ENCODE measurements around the gene LRRC41. TPM values are rescaled to one million over a fixed set of nuclear protein-coding genes. Genes with fewer than 3 reads are reported as not detected.
A peak's percentile ranks its signal among the peaks of the same experiment; 100 is the strongest.
"Not testable (repeated sequence)": the region's sequence is repeated elsewhere in the genome, so short reads cannot be mapped to it uniquely, and the experiment has no call there.

The LRRC41 gene
- total and polyA plus RNA-seq, 2 of the 13 experiments (the other 11 are each of a cell fraction or from before 2014, with no cell fraction given), result 48.1 to 53.6 TPM

- WGBS (ENCODE audit: low lambda C conversion rate), result 49% methylated on average over 7 of the region's 11 CpGs
- DNase-seq (ENCODE audit: low spot score); H3K9me3 ChIP-seq (ENCODE audit: low read length); H3K79me2 ChIP-seq (ENCODE audit: insufficient read depth, low read length); in situ Hi-C loops (cut with HindIII; ENCODE audit: extremely low pct_ligation_motif_present, low pct_unique_long_range_greater_than_20kb); CTCF ChIA-PET (ENCODE audit: low intra/inter-chr PET ratio, low total read pairs); H4K20me1 ChIP-seq (ENCODE audit: insufficient read depth, low read length); intact Hi-C loops (cut with micrococcal nuclease; ENCODE audit: unreplicated experiment); H2AFZ ChIP-seq (ENCODE audit: low read length); H3K4me3 ChIP-seq (replicated peaks in 1 of 3; ENCODE audit: insufficient read depth in 1 of 3, low read depth in 2 of 3, low read length in 3 of 3); ATAC-seq; H3K36me3 ChIP-seq (replicated peaks in 1 of 2; ENCODE audit: control insufficient read depth in 1 of 2, insufficient read depth in 2 of 2, low read length in 2 of 2); H3K4me1 ChIP-seq (ENCODE audit: insufficient read depth, low read length); H3K9ac ChIP-seq (ENCODE audit: insufficient read depth, low read depth, low read length); H3K27ac ChIP-seq (ENCODE audit: extremely low read length, insufficient read depth, low read length); BruUV-seq (replicated peaks); H3K27me3 ChIP-seq (ENCODE audit: control insufficient read depth in 1 of 2, insufficient read depth in 2 of 2, low read length in 2 of 2); FAIRE-seq: not testable (repeated sequence)
- H3K4me2 ChIP-seq (ENCODE audit: low read depth, low read length), result peak overlapping the region; percentile 39
- POLR2A ChIA-PET, result interaction anchor here (0.6 kb wide), 1 partner anchor 23 kb away, joined by 3 read pairs; no protein-coding TSS in a partner anchor
These were observed 22.1 kb upstream of the LRRC41 start for GRCh38 chr1:46325285-46326076.

- FAIRE-seq; CTCF ChIA-PET (ENCODE audit: low intra/inter-chr PET ratio, low total read pairs); H3K36me3 ChIP-seq (replicated peaks in 1 of 2; ENCODE audit: control insufficient read depth in 1 of 2, insufficient read depth in 2 of 2, low read length in 2 of 2); H3K27ac ChIP-seq (ENCODE audit: extremely low read length, insufficient read depth, low read length); H2AFZ ChIP-seq (ENCODE audit: low read length); BruUV-seq (replicated peaks); H3K9me3 ChIP-seq (ENCODE audit: low read length); H3K27me3 ChIP-seq (ENCODE audit: control insufficient read depth in 1 of 2, insufficient read depth in 2 of 2, low read length in 2 of 2); POLR2A ChIA-PET; intact Hi-C loops (cut with micrococcal nuclease; ENCODE audit: unreplicated experiment); DNase-seq (ENCODE audit: low spot score); H3K4me1 ChIP-seq (ENCODE audit: insufficient read depth, low read length); in situ Hi-C loops (cut with HindIII; ENCODE audit: extremely low pct_ligation_motif_present, low pct_unique_long_range_greater_than_20kb); H3K4me3 ChIP-seq (replicated peaks in 1 of 3; ENCODE audit: insufficient read depth in 1 of 3, low read depth in 2 of 3, low read length in 3 of 3); H4K20me1 ChIP-seq (ENCODE audit: insufficient read depth, low read length); H3K9ac ChIP-seq (ENCODE audit: insufficient read depth, low read depth, low read length); H3K79me2 ChIP-seq (ENCODE audit: insufficient read depth, low read length); ATAC-seq; H3K4me2 ChIP-seq (ENCODE audit: low read depth, low read length): not testable (repeated sequence)
- 83% methylated on average over 6 of the region's 6 CpGs for WGBS (ENCODE audit: low lambda C conversion rate)
These were observed 18.8 kb upstream of the LRRC41 start for GRCh38 chr1:46322191-46322590.

- POLR2A ChIA-PET; intact Hi-C loops (cut with micrococcal nuclease; ENCODE audit: unreplicated experiment); H3K79me2 ChIP-seq (ENCODE audit: insufficient read depth, low read length); H3K9ac ChIP-seq (ENCODE audit: insufficient read depth, low read depth, low read length); H3K4me1 ChIP-seq (ENCODE audit: insufficient read depth, low read length); H3K27ac ChIP-seq (ENCODE audit: extremely low read length, insufficient read depth, low read length); H3K36me3 ChIP-seq (replicated peaks in 1 of 2; ENCODE audit: control insufficient read depth in 1 of 2, insufficient read depth in 2 of 2, low read length in 2 of 2); H4K20me1 ChIP-seq (ENCODE audit: insufficient read depth, low read length); H3K9me3 ChIP-seq (ENCODE audit: low read length); H2AFZ ChIP-seq (ENCODE audit: low read length); ATAC-seq; BruUV-seq (replicated peaks); FAIRE-seq; CTCF ChIA-PET (ENCODE audit: low intra/inter-chr PET ratio, low total read pairs); H3K27me3 ChIP-seq (ENCODE audit: control insufficient read depth in 1 of 2, insufficient read depth in 2 of 2, low read length in 2 of 2); H3K4me2 ChIP-seq (ENCODE audit: low read depth, low read length); DNase-seq (ENCODE audit: low spot score); H3K4me3 ChIP-seq (replicated peaks in 1 of 3; ENCODE audit: insufficient read depth in 1 of 3, low read depth in 2 of 3, low read length in 3 of 3); in situ Hi-C loops (cut with HindIII; ENCODE audit: extremely low pct_ligation_motif_present, low pct_unique_long_range_greater_than_20kb): not testable (repeated sequence)
- 91% methylated on average over 12 of the region's 13 CpGs for WGBS (ENCODE audit: low lambda C conversion rate)
These were observed 16.8 kb upstream of the LRRC41 start for GRCh38 chr1:46319960-46320914.

GRCh38 chr1:46319301-46319700, 15.9 kb upstream of the LRRC41 start:
- BruUV-seq (replicated peaks); H3K4me2 ChIP-seq (ENCODE audit: low read depth, low read length); H3K4me1 ChIP-seq (ENCODE audit: insufficient read depth, low read length); CTCF ChIA-PET (ENCODE audit: low intra/inter-chr PET ratio, low total read pairs); intact Hi-C loops (cut with micrococcal nuclease; ENCODE audit: unreplicated experiment); POLR2A ChIA-PET; FAIRE-seq; DNase-seq (ENCODE audit: low spot score); H4K20me1 ChIP-seq (ENCODE audit: insufficient read depth, low read length); H3K27me3 ChIP-seq (ENCODE audit: control insufficient read depth in 1 of 2, insufficient read depth in 2 of 2, low read length in 2 of 2); in situ Hi-C loops (cut with HindIII; ENCODE audit: extremely low pct_ligation_motif_present, low pct_unique_long_range_greater_than_20kb); H3K9me3 ChIP-seq (ENCODE audit: low read length); H3K9ac ChIP-seq (ENCODE audit: insufficient read depth, low read depth, low read length); H3K79me2 ChIP-seq (ENCODE audit: insufficient read depth, low read length); H3K27ac ChIP-seq (ENCODE audit: extremely low read length, insufficient read depth, low read length); H2AFZ ChIP-seq (ENCODE audit: low read length); H3K4me3 ChIP-seq (replicated peaks in 1 of 3; ENCODE audit: insufficient read depth in 1 of 3, low read depth in 2 of 3, low read length in 3 of 3): not testable (repeated sequence)
- WGBS (ENCODE audit: low lambda C conversion rate), result 93% methylated on average over 6 of the region's 6 CpGs
- 0 out of 3 replicates have a peak, but pooled peaks have one; percentile 26 for ATAC-seq
- peaks cover 4 to 11% of the 10 kb centered on the region in 2 experiments; a peak in 4 of 5 replicates for H3K36me3 ChIP-seq (replicated peaks in 1 of 2; ENCODE audit: control insufficient read depth in 1 of 2, insufficient read depth in 2 of 2, low read length in 2 of 2)
